ENCODE data around the gene GABRP.

- TF ChIP-seq CTCF (IDR thresholded peaks at IDR 0.05): no peak
- TF ChIP-seq POLR2A (IDR thresholded peaks at IDR 0.05): no peak
- TF ChIP-seq EP300 (IDR thresholded peaks at IDR 0.05): no peak
These were observed 41.7 kb upstream of the GABRP start for GRCh38 chr5:170741801-170742200.
